DND-41 (cell line): Measurements from ENCODE around the gene NAA35.

Experiments
- EZH2 ChIP-seq: IDR thresholded peaks from 3 replicates; pipeline ENCODE4 v1.6.1; 2012; ENCODE audit warnings: borderline replicate concordance, low read depth, mild to moderate bottlenecking, moderate library complexity, low read length, inconsistent platforms; ENCODE audit not compliant: severe bottlenecking
- TF ChIP-seq, protein P1 (sequence below): IDR thresholded peaks from 2 replicates; pipeline ENCODE4 v1.5.1; 2012; ENCODE audit warnings: borderline replicate concordance, low read length, moderate library complexity, mild to moderate bottlenecking; ENCODE audit not compliant: poor library complexity, severe bottlenecking; ENCODE audit errors: extremely low read depth

DNA sequence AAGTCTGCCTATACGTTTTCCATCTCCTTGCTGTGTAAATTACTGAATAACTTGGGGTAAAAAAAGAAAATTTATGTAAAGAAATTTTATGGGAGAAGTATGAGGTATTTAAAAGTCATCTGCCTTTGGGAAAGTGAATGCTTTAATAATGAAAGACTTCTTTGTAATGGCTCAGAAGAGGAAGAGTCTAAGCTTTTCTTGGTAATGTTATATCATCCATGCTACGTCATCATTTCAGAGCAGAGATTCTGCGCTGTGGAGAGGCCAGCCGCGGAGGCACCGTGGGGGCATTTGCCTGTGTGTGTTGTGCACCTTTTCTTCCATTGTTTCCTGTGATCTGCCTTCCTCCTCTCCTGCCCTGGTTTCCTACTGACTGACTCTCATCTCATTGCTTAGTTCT, 80.2 kb downstream of the NAA35 start:
- TF ChIP-seq, protein P1, sequence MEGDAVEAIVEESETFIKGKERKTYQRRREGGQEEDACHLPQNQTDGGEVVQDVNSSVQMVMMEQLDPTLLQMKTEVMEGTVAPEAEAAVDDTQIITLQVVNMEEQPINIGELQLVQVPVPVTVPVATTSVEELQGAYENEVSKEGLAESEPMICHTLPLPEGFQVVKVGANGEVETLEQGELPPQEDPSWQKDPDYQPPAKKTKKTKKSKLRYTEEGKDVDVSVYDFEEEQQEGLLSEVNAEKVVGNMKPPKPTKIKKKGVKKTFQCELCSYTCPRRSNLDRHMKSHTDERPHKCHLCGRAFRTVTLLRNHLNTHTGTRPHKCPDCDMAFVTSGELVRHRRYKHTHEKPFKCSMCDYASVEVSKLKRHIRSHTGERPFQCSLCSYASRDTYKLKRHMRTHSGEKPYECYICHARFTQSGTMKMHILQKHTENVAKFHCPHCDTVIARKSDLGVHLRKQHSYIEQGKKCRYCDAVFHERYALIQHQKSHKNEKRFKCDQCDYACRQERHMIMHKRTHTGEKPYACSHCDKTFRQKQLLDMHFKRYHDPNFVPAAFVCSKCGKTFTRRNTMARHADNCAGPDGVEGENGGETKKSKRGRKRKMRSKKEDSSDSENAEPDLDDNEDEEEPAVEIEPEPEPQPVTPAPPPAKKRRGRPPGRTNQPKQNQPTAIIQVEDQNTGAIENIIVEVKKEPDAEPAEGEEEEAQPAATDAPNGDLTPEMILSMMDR, result no peak
- TF ChIP-seq EZH2, result no peak
